Thyroid gland (tissue), 4 donors: ENCODE results near the gene DAND5. TPM values are rescaled to one million over a fixed set of nuclear protein-coding genes. Genes with fewer than 3 reads are reported as not detected.

Source experiments
- DNase-seq, 2 donors: peaks; one replicate each; pipeline ENCODE4 v3.0.0-alpha.2; 2019
- H3K27ac ChIP-seq, 3 donors: fragments of 200-600 bp; sonication (generic); 1 replicate in 2 of 3; 2 replicates in 1 of 3; pipeline ENCODE4 v1.5.1; 2016 to 2019; ENCODE audit warnings: mild to moderate bottlenecking in 1 of 3, moderate library complexity in 1 of 3
- H3K27me3 ChIP-seq: fragments of 200-600 bp; sonication (generic); one replicate; pipeline ENCODE4 v1.5.1; 2019
- H3K36me3 ChIP-seq, 2 donors: fragments of 200-600 bp; sonication (generic); one replicate each; pipeline ENCODE4 v1.5.1; 2016 to 2019
- H3K4me1 ChIP-seq, 2 donors: fragments of 200-600 bp; sonication (generic); one replicate each; pipeline ENCODE4 v1.5.1; 2017 to 2019
- H3K4me3 ChIP-seq, 3 donors: fragments of 200-600 bp; sonication (generic); replicated peaks in 1 of 3; 1 replicate in 2 of 3; 2 replicates in 1 of 3; pipeline ENCODE4 v1.5.1; 2016; ENCODE audit warnings: mild to moderate bottlenecking in 1 of 3
- H3K9me3 ChIP-seq: fragments of 200-600 bp; sonication (generic); one replicate; pipeline ENCODE4 v1.5.1; 2017
- CTCF ChIP-seq, 6 experiments: fragments of 200-600 bp in 3 of 6; fragments of 450-650 bp in 3 of 6; sonication (generic) in 3 of 6; IDR thresholded peaks; one replicate each; pipeline ENCODE4 v1.5.1; 2016 to 2019; ENCODE audit warnings: antibody characterized with exemption in 6 of 6, mild to moderate bottlenecking in 2 of 6, inconsistent platforms in 1 of 6, moderate library complexity in 1 of 6
- POLR2A ChIP-seq, 2 donors: fragments of 450-650 bp; IDR thresholded peaks; one replicate each; pipeline ENCODE4 v1.6.1; 2017; ENCODE audit warnings: antibody characterized with exemption in 2 of 2, mild to moderate bottlenecking in 2 of 2, moderate library complexity in 1 of 2
- WGBS, 2 donors: methylation state at CpG; one replicate each; pipeline ENCODE4 v1.1.5; 2017; 5-methylcytosine and 5-hydroxymethylcytosine counted together
- intact Hi-C: fragments of 100-400 bp; cut with DNase I; formaldehyde crosslinking; loops from one replicate; pipeline ENCODE4 v1.15.1; 2023
- microRNA-seq: library from miRNA; unstranded; fragments of <30 nt; microRNA quantifications from one replicate; pipeline ENCODE4, GENCODE V29; 2016
- small RNA-seq: library from RNA; depleted of rRNA; stranded (forward); fragments of <200 nt; gene quantifications from one replicate; pipeline ENCODE3, GENCODE V24; 2016
- total RNA-seq, 4 donors: library from RNA; depleted of rRNA; stranded (reverse); fragments of >200 nt; gene quantifications; one replicate each; pipeline ENCODE4 v1.2.3, GENCODE V29; 2016

Gene DAND5
- total RNA-seq, 4 donors from 2014 or later: 0.40 to 0.45 TPM; not detected in 2

DNA sequence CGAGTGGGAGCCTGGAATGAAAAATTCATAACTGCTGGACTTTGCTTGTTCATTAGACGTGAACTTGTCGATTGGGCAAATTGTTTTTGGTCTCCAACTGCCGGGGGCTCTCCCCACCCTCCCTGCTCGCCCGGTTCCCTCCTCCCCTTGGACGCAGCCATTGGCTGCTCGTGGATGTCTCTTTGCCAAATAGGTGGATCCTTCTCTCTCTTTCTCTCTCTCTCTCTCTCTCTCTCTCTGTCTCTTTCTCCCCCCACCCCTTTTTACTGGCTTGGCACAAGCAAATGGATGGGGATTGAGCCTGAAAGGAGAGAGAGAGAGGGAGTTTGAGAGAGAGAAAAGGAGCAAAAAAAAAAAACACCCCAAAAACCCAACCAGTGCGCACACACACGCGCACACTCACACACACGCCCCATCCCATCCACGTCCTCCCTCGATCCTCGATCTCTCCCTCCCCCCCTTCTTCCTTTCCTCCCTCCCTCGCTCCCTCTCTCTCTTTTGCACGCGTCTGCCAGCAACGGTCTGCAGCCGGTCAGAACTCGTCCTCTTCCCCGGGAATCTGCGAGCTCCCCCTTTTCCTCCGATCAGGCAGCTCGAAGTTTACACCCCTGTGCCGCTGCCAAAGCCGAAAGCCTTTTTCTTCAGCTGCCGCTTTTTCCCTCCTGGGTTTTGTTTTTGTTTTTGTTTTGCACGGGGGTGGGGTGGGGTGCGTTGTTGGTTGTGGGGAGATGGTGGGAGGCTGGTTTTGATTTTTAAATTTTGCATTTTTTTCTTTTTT is 53.7 kb downstream of the DAND5 start:
- H3K9me3 ChIP-seq: no peaks in the 10 kb centered on the region
- WGBS, 2 donors: 4 to 5% methylated on average over 30 of the region's 30 CpGs
- H3K27me3 ChIP-seq: no peaks in the 10 kb centered on the region
- peak overlapping the region in 2 of 3 donors; percentile 14 to 21 for H3K4me3 ChIP-seq
- peaks cover 83 to 91% of the 10 kb centered on the region in 2 donors for H3K4me1 ChIP-seq
- TF ChIP-seq CTCF (IDR thresholded peaks at IDR 0.05): peak in 4 of 6 experiments; percentile 9 to 37 (median 16)
- peak in 1 of 2 donors; percentile 29 for TF ChIP-seq POLR2A (IDR thresholded peaks at IDR 0.05)
- H3K27ac ChIP-seq: peak overlapping the region; percentile 76 to 91 (median 81)
- peak; percentile 90 to 93 for DNase-seq
- intact Hi-C loops: no loop called here
- no peaks in the 10 kb centered on the region for H3K36me3 ChIP-seq

- Histone ChIP-seq H3K27ac (peak overlapping the region; percentile 76 to 91 (median 81)), H3K4me1 (peaks cover 83 to 85% of the 10 kb centered on the region in 2 donors), H3K4me3 (peak overlapping the region in 2 of 3 donors; percentile 14 to 25), H3K36me3 (no peaks in the 10 kb centered on the region), H3K9me3 (no peaks in the 10 kb centered on the region), H3K27me3 (no peaks in the 10 kb centered on the region)
- WGBS, 2 donors: 13 to 23% methylated on average over 8 of the region's 8 CpGs
- no peak for DNase-seq
- TF ChIP-seq POLR2A (IDR thresholded peaks at IDR 0.05): no peak
- TF ChIP-seq CTCF (IDR thresholded peaks at IDR 0.05): no peak
- intact Hi-C loops: no loop called here
Measured at GRCh38 chr19:13023656-13024055, 54.3 kb downstream of the DAND5 start.

Small RNA genes within 50 kb of the gene (microRNA-seq; reads per million reads assigned to microRNA genes)
- gene MIR5695 (not detected), gene MIR6515 (6.6 reads per million, percentile 16 among the genes with 10 or more reads in this experiment)

Small RNA genes within 50 kb of the gene (small RNA-seq; reads per million reads assigned to genes)
- gene MIR5695 (not detected), gene MIR6515 (not detected)

Other genes starting within 250 kb of the DAND5 start
- 10 to 100 TPM; 50.8 to 59.8 (median 54.8) TPM for gene TNPO2, start 245.6 kb upstream of the DAND5 start, total RNA-seq
- 100 to 1,000 TPM; 261 to 416 (median 329) TPM for gene TRIR, start 234.9 kb upstream of the DAND5 start, total RNA-seq
- gene GET3, start 232.1 kb upstream of the DAND5 start, total RNA-seq: 10 to 100 TPM; 70.7 to 88.8 (median 83.3) TPM
- not detected for gene BEST2, start 217.8 kb upstream of the DAND5 start, total RNA-seq
- 100 to 1,000 TPM; 128 to 145 (median 136) TPM for gene HOOK2, start 194.0 kb upstream of the DAND5 start, total RNA-seq
- 100 to 1,000 TPM; 111 to 393 (median 220) TPM for gene JUNB, start 178.1 kb upstream of the DAND5 start, total RNA-seq
- 100 to 1,000 TPM; 166 to 496 (median 328) TPM for gene PRDX2, start 167.8 kb upstream of the DAND5 start, total RNA-seq
- gene THSD8, start 167.5 kb upstream of the DAND5 start, total RNA-seq: under 1 TPM in 1 of 4 donors, not detected in 3; 0.67 TPM
- 10 to 100 TPM in 1 of 4 donors, 1 to 10 TPM in 3; 1.5 to 11.8 (median 5.4) TPM for gene RNASEH2A, start 163.0 kb upstream of the DAND5 start, total RNA-seq
- not detected for gene RTBDN, start 135.0 kb upstream of the DAND5 start, total RNA-seq
- under 1 TPM in 1 of 4 donors, not detected in 3; 0.56 TPM for gene MAST1, start 131.1 kb upstream of the DAND5 start, total RNA-seq
- 10 to 100 TPM; 35.4 to 67.3 (median 59.1) TPM for gene DNASE2, start 88.1 kb upstream of the DAND5 start, total RNA-seq
- not detected for gene KLF1, start 82.4 kb upstream of the DAND5 start, total RNA-seq
- 10 to 100 TPM; 31.2 to 63.7 (median 46.7) TPM for gene GCDH, start 78.4 kb upstream of the DAND5 start, total RNA-seq
- gene SYCE2, start 50.3 kb upstream of the DAND5 start, total RNA-seq: not detected
- gene FARSA, start 35.9 kb upstream of the DAND5 start, total RNA-seq: 10 to 100 TPM; 43.5 to 61.5 (median 53.4) TPM
- 1,000 to 10,000 TPM; 1,892 to 4,270 (median 2,942) TPM for gene CALR, start 31.0 kb upstream of the DAND5 start, total RNA-seq
- 100 to 1,000 TPM in 2 of 4 donors, 10 to 100 TPM in 2; 72.0 to 128 (median 101) TPM for gene RAD23A, start 23.7 kb upstream of the DAND5 start, total RNA-seq
- gene GADD45GIP1, start 12.4 kb upstream of the DAND5 start, total RNA-seq: 10 to 100 TPM; 31.8 to 68.3 (median 55.2) TPM
- 10 to 100 TPM; 38.8 to 70.2 (median 62.4) TPM for gene NFIX, start 25.9 kb downstream of the DAND5 start, total RNA-seq
- gene LYL1, start 133.3 kb downstream of the DAND5 start, total RNA-seq: 10 to 100 TPM in 1 of 4 donors, 1 to 10 TPM in 3; 4.2 to 10.9 (median 7.7) TPM
- gene TRMT1, start 147.2 kb downstream of the DAND5 start, total RNA-seq: 10 to 100 TPM; 23.9 to 31.3 (median 29.1) TPM
- 10 to 100 TPM; 16.9 to 67.7 (median 43.0) TPM for gene NACC1, start 148.7 kb downstream of the DAND5 start, total RNA-seq
- 10 to 100 TPM; 39.2 to 91.9 (median 56.5) TPM for gene STX10, start 180.8 kb downstream of the DAND5 start, total RNA-seq
- 100 to 1,000 TPM in 1 of 4 donors, 10 to 100 TPM in 3; 55.0 to 139 (median 65.9) TPM for gene IER2, start 180.8 kb downstream of the DAND5 start, total RNA-seq